Measurements from ENCODE around the gene GPC6. TPM values are rescaled to one million over a fixed set of nuclear protein-coding genes. Genes with fewer than 3 reads are reported as not detected.

GPC6 gene
- total RNA-seq, 1 experiment from 2014 or later: 0.22 TPM

- no peak for ATAC-seq
- ChIA-PET RAD21 (ENCODE audit: low non-redundant PET in 1 of 2, low total read pairs in 2 of 2, uncharacterized antibody in 2 of 2, unreplicated experiment in 2 of 2) (no interaction called here), CTCF (no interaction called here)
Measured at GRCh38 chr13:93547886-93548285, 321.3 kb downstream of the GPC6 start.

More at GRCh38 chr13:93547886-93548285, 321.3 kb downstream of the GPC6 start:
- Histone ChIP-seq H3K9me3 (ENCODE audit: control insufficient read depth in 1 of 2, insufficient read depth in 1 of 2, low read depth in 1 of 2, low read length in 2 of 2) (peaks cover 3 to 24% of the 10 kb centered on the region in 2 experiments; a peak in 2 of 4 replicates), H3K4me3 (replicated peaks in 1 of 2; ENCODE audit: low read depth in 1 of 2, low read length in 2 of 2) (no peak overlapping the region), H3K27ac (ENCODE audit: low read depth, low read length) (no peak overlapping the region), H3K27me3 (ENCODE audit: insufficient read depth, low read length) (no peaks in the 10 kb centered on the region), H3K9ac (ENCODE audit: low read length) (no peak overlapping the region), H3K4me1 (ENCODE audit: control insufficient read depth in 1 of 2, insufficient read depth in 2 of 2, low read length in 2 of 2) (no peaks in the 10 kb centered on the region), H3K9me2 (ENCODE audit: insufficient read depth) (no peaks in the 10 kb centered on the region), H3K79me2 (ENCODE audit: insufficient read depth, low read length) (no peaks in the 10 kb centered on the region), H4K20me1 (ENCODE audit: insufficient read depth) (no peaks in the 10 kb centered on the region), H3K36me3 (ENCODE audit: control insufficient read depth in 1 of 2, insufficient read depth in 2 of 2, low read length in 2 of 2) (no peaks in the 10 kb centered on the region), H2AFZ (ENCODE audit: low read depth, low read length, poor library complexity, severe bottlenecking) (no peak overlapping the region), H3K4me2 (ENCODE audit: low read length) (no peak overlapping the region)
- DNase-seq (ENCODE audit: low read depth, low spot score): no peak
- no TSS peak for BruUV-seq (replicated peaks)
- no peak for TF ChIP-seq TCF7L2 (IDR thresholded peaks at IDR 0.05; ENCODE audit: borderline replicate concordance, extremely low read depth, insufficient read depth, insufficient read length)
- no peak for TF ChIP-seq RAD21 (IDR thresholded peaks at IDR 0.05; ENCODE audit: low read depth)
- TF ChIP-seq POLR2AphosphoS5 (IDR thresholded peaks at IDR 0.05; ENCODE audit: low read depth, low read length): no peak
- TF ChIP-seq EZH2phosphoT487 (IDR thresholded peaks at IDR 0.05; ENCODE audit: borderline replicate concordance): no peak
- no peak for TF ChIP-seq REST (IDR thresholded peaks at IDR 0.05; ENCODE audit: low read depth)
- TF ChIP-seq EGR1 (IDR thresholded peaks at IDR 0.05; ENCODE audit: low read depth): no peak
- TF ChIP-seq POLR2A (IDR thresholded peaks at IDR 0.05; ENCODE audit: borderline replicate concordance, extremely low read depth, insufficient read depth, insufficient read length): no peak
- TF ChIP-seq EZH2 (IDR thresholded peaks at IDR 0.05): no peak
- no peak for TF ChIP-seq ELF1 (IDR thresholded peaks at IDR 0.05; ENCODE audit: borderline replicate concordance, low read depth)
- TF ChIP-seq CBX3 (IDR thresholded peaks at IDR 0.05; ENCODE audit: low read depth): no peak
- no peak for TF ChIP-seq SP1 (IDR thresholded peaks at IDR 0.05; ENCODE audit: low read depth)
- TF ChIP-seq ZNF274 (IDR thresholded peaks at IDR 0.05; ENCODE audit: low read depth, low read length): no peak
- no peak for TF ChIP-seq CEBPB (IDR thresholded peaks at IDR 0.05; ENCODE audit: low read depth)
- no peak for TF ChIP-seq YY1 (IDR thresholded peaks at IDR 0.05; ENCODE audit: extremely low read depth, insufficient replicate concordance, low read depth, low read length)
- no peak for TF ChIP-seq JUND (IDR thresholded peaks at IDR 0.05)
- no peak for TF ChIP-seq ATF3 (IDR thresholded peaks at IDR 0.05)
- TF ChIP-seq SIN3A (IDR thresholded peaks at IDR 0.05; ENCODE audit: low read depth): no peak
- TF ChIP-seq ZBTB33 (IDR thresholded peaks at IDR 0.05; ENCODE audit: extremely low read depth, insufficient replicate concordance, low read length): no peak
- no peak for TF ChIP-seq CTCF (IDR thresholded peaks at IDR 0.05 in 2 of 3, conservative IDR thresholded peaks at IDR 0.05 in 1 of 3; ENCODE audit: borderline replicate concordance in 1 of 3, insufficient read depth in 1 of 3, low read depth in 2 of 3, low read length in 2 of 3)
- POLR2A ChIA-PET: no interaction called here
- intact Hi-C loops (cut with micrococcal nuclease): no loop called here
